ENCODE measurements around the gene MCEMP1.

Gene MCEMP1

GRCh38 chr19:7676854-7677253, at the start of gene MCEMP1:
Gene MCEMP1, plus strand, starts transcription at chr19:7677090. Its CDS starts 31 bp downstream, at chr19:7677121.
- H3K4me3 ChIP-seq (ENCODE audit: low read depth, low read length) = no peak within 1 kb of the TSS

GRCh38 chr19:7627166-7627565, 49.7 kb upstream of the MCEMP1 start:
- no peak overlapping the region for H3K4me3 ChIP-seq (ENCODE audit: low read depth, low read length)

- peak overlapping the region; percentile 89 for H3K4me3 ChIP-seq (ENCODE audit: low read depth, low read length)
These were observed 48.1 kb upstream of the MCEMP1 start for GRCh38 chr19:7628589-7629311.

- peak within 1 kb of the TSS; percentile 89 for H3K4me3 ChIP-seq (ENCODE audit: low read depth, low read length)
These were observed 47.4 kb upstream of the MCEMP1 start, which contains the start of the genes PET100 and XAB2 for GRCh38 chr19:7629347-7630054. Gene PET100, plus strand, starts transcription at chr19:7629793. Its CDS starts 41 bp downstream, at chr19:7629834. Gene XAB2, minus strand, starts transcription at chr19:7629545. Its CDS starts 18 bp downstream, at chr19:7629527.

GRCh38 chr19:7631577-7631976, 45.3 kb upstream of the MCEMP1 start:
- H3K4me3 ChIP-seq (ENCODE audit: low read depth, low read length) = no peak overlapping the region

- no peak overlapping the region for H3K4me3 ChIP-seq (ENCODE audit: low read depth, low read length)
These were observed 44.3 kb upstream of the MCEMP1 start for GRCh38 chr19:7632340-7633203.

GRCh38 chr19:7633698-7634097, 43.2 kb upstream of the MCEMP1 start, which contains the start of gene PCP2:
Gene PCP2, minus strand, starts transcription at chr19:7633719. Its CDS starts 262 bp downstream, at chr19:7633457.
- H3K4me3 ChIP-seq (ENCODE audit: low read depth, low read length) = no peak within 1 kb of the TSS

GRCh38 chr19:7635670-7636069, 41.2 kb upstream of the MCEMP1 start:
- H3K4me3 ChIP-seq (ENCODE audit: low read depth, low read length) = no peak overlapping the region

- no peak overlapping the region for H3K4me3 ChIP-seq (ENCODE audit: low read depth, low read length)
These were observed 40.6 kb upstream of the MCEMP1 start for GRCh38 chr19:7636317-7636690.

GRCh38 chr19:7636691-7637373, 40.1 kb upstream of the MCEMP1 start, which contains the start of gene STXBP2:
Gene STXBP2, plus strand, starts transcription at chr19:7637110. Its CDS starts 40 bp downstream, at chr19:7637150.
- H3K4me3 ChIP-seq (ENCODE audit: low read depth, low read length) = peak within 1 kb of the TSS; percentile 62

GRCh38 chr19:7637374-7638256, 39.3 kb upstream of the MCEMP1 start:
- H3K4me3 ChIP-seq (ENCODE audit: low read depth, low read length) = peak overlapping the region; percentile 62

- H3K4me3 ChIP-seq (ENCODE audit: low read depth, low read length) = no peak overlapping the region
These were observed 38.0 kb upstream of the MCEMP1 start for GRCh38 chr19:7638802-7639465.

- no peak overlapping the region for H3K4me3 ChIP-seq (ENCODE audit: low read depth, low read length)
These were observed 37.0 kb upstream of the MCEMP1 start for GRCh38 chr19:7639863-7640348.

- no peak overlapping the region for H3K4me3 ChIP-seq (ENCODE audit: low read depth, low read length)
These were observed 36.1 kb upstream of the MCEMP1 start for GRCh38 chr19:7640803-7641202.

- no peak overlapping the region for H3K4me3 ChIP-seq (ENCODE audit: low read depth, low read length)
These were observed 35.3 kb upstream of the MCEMP1 start for GRCh38 chr19:7641290-7642276.

GRCh38 chr19:7642295-7643030, 34.4 kb upstream of the MCEMP1 start:
- no peak overlapping the region for H3K4me3 ChIP-seq (ENCODE audit: low read depth, low read length)

GRCh38 chr19:7643031-7643415, 33.9 kb upstream of the MCEMP1 start:
- H3K4me3 ChIP-seq (ENCODE audit: low read depth, low read length) = no peak overlapping the region

Measured in iPS-11a (cell line).